ENCODE measurements around the gene RNASEL. TPM values are rescaled to one million over a fixed set of nuclear protein-coding genes. Genes with fewer than 3 reads are reported as not detected.

Gene RNASEL
- total and polyA plus RNA-seq, 2 of the 13 experiments (the other 11 are each of a cell fraction or from before 2014, with no cell fraction given) = 0.05 to 0.20 TPM

- intact Hi-C loops (cut with micrococcal nuclease; ENCODE audit: unreplicated experiment) (loop anchor here (1.0 kb wide), 2 partner anchors 181 to 205 kb away; no protein-coding TSS in a partner anchor), in situ Hi-C loops (cut with HindIII; ENCODE audit: extremely low pct_ligation_motif_present, low pct_unique_long_range_greater_than_20kb) (loop anchor here (5.0 kb wide), 1 partner anchor 186 kb away; the partner anchor contains the start of gene NPL)
- peak; percentile 79 for ATAC-seq
- no peaks in the 10 kb centered on the region for H3K4me1 ChIP-seq (ENCODE audit: insufficient read depth, low read length)
- WGBS (ENCODE audit: low lambda C conversion rate) = 18% methylated on average over 6 of the region's 6 CpGs
- no TSS peak for BruUV-seq (replicated peaks)
- no peak overlapping the region for H3K9ac ChIP-seq (ENCODE audit: insufficient read depth, low read depth, low read length)
- no peaks in the 10 kb centered on the region for H3K79me2 ChIP-seq (ENCODE audit: insufficient read depth, low read length)
- CTCF ChIA-PET (ENCODE audit: low intra/inter-chr PET ratio, low total read pairs) = interaction anchor here (1.3 to 2.5 kb wide), 4 partner anchors 182 to 517 kb away, joined by 3 to 44 read pairs (median 5); no protein-coding TSS in a partner anchor
- H4K20me1 ChIP-seq (ENCODE audit: insufficient read depth, low read length) = no peaks in the 10 kb centered on the region
- peak; percentile 88 for FAIRE-seq
- DNase-seq (ENCODE audit: low spot score) = peak; percentile 75
- POLR2A ChIA-PET = no interaction called here
- no peak overlapping the region for H3K27ac ChIP-seq (ENCODE audit: extremely low read length, insufficient read depth, low read length)
- H2AFZ ChIP-seq (ENCODE audit: low read length) = no peak overlapping the region
- H3K4me3 ChIP-seq (replicated peaks in 1 of 3; ENCODE audit: insufficient read depth in 1 of 3, low read depth in 2 of 3, low read length in 3 of 3) = no peak overlapping the region
- no peaks in the 10 kb centered on the region for H3K9me3 ChIP-seq (ENCODE audit: low read length)
- H3K36me3 ChIP-seq (replicated peaks in 1 of 2; ENCODE audit: control insufficient read depth in 1 of 2, insufficient read depth in 2 of 2, low read length in 2 of 2) = no peaks in the 10 kb centered on the region
- peaks cover 3 to 14% of the 10 kb centered on the region in 2 experiments; a peak in 3 of 5 replicates for H3K27me3 ChIP-seq (ENCODE audit: control insufficient read depth in 1 of 2, insufficient read depth in 2 of 2, low read length in 2 of 2)
- no peak overlapping the region for H3K4me2 ChIP-seq (ENCODE audit: low read depth, low read length)
- TF ChIP-seq, protein P1, sequence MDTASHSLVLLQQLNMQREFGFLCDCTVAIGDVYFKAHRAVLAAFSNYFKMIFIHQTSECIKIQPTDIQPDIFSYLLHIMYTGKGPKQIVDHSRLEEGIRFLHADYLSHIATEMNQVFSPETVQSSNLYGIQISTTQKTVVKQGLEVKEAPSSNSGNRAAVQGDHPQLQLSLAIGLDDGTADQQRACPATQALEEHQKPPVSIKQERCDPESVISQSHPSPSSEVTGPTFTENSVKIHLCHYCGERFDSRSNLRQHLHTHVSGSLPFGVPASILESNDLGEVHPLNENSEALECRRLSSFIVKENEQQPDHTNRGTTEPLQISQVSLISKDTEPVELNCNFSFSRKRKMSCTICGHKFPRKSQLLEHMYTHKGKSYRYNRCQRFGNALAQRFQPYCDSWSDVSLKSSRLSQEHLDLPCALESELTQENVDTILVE (CRISPR knock-in tag; IDR thresholded peaks at IDR 0.05) = no peak
- TF ChIP-seq TBX2 (CRISPR knock-in tag; IDR thresholded peaks at IDR 0.05; ENCODE audit: borderline replicate concordance) = no peak
- TF ChIP-seq ZNF615 (CRISPR knock-in tag; IDR thresholded peaks at IDR 0.05; ENCODE audit: borderline replicate concordance) = no peak
- TF ChIP-seq ZBTB26 (CRISPR knock-in tag; IDR thresholded peaks at IDR 0.05; ENCODE audit: borderline replicate concordance) = no peak
- no peak for TF ChIP-seq HNF4G (IDR thresholded peaks at IDR 0.05; ENCODE audit: borderline replicate concordance, low read depth, low read length)
- TF ChIP-seq HNF4G (CRISPR knock-in tag; IDR thresholded peaks at IDR 0.05; ENCODE audit: borderline replicate concordance, low read depth) = no peak
- TF ChIP-seq ZNF30 (CRISPR knock-in tag; IDR thresholded peaks at IDR 0.05) = no peak
- TF ChIP-seq, protein P2, sequence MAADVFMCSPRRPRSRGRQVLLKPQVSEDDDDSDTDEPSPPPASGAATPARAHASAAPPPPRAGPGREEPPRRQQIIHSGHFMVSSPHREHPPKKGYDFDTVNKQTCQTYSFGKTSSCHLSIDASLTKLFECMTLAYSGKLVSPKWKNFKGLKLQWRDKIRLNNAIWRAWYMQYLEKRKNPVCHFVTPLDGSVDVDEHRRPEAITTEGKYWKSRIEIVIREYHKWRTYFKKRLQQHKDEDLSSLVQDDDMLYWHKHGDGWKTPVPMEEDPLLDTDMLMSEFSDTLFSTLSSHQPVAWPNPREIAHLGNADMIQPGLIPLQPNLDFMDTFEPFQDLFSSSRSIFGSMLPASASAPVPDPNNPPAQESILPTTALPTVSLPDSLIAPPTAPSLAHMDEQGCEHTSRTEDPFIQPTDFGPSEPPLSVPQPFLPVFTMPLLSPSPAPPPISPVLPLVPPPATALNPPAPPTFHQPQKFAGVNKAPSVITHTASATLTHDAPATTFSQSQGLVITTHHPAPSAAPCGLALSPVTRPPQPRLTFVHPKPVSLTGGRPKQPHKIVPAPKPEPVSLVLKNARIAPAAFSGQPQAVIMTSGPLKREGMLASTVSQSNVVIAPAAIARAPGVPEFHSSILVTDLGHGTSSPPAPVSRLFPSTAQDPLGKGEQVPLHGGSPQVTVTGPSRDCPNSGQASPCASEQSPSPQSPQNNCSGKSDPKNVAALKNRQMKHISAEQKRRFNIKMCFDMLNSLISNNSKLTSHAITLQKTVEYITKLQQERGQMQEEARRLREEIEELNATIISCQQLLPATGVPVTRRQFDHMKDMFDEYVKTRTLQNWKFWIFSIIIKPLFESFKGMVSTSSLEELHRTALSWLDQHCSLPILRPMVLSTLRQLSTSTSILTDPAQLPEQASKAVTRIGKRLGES (CRISPR knock-in tag; IDR thresholded peaks at IDR 0.05; ENCODE audit: borderline replicate concordance) = no peak
- no peak for TF ChIP-seq ZNF530 (CRISPR knock-in tag; IDR thresholded peaks at IDR 0.05; ENCODE audit: low read depth)
- no peak for TF ChIP-seq HOXA3 (CRISPR knock-in tag; IDR thresholded peaks at IDR 0.05)
- no peak for TF ChIP-seq EEA1 (CRISPR knock-in tag; IDR thresholded peaks at IDR 0.05; ENCODE audit: borderline replicate concordance)
- TF ChIP-seq TAF1 (CRISPR knock-in tag; IDR thresholded peaks at IDR 0.05) = no peak
- no peak for TF ChIP-seq YY1 (IDR thresholded peaks at IDR 0.05; ENCODE audit: insufficient read depth, insufficient replicate concordance, low read depth, low read length)
- no peak for TF ChIP-seq SP4 (CRISPR knock-in tag; IDR thresholded peaks at IDR 0.05)
- 0 out of 2 replicates have a peak, but pooled peaks have one; percentile 28 for TF ChIP-seq GATAD2A (CRISPR knock-in tag; IDR thresholded peaks at IDR 0.05)
- no peak for TF ChIP-seq ZBTB38 (CRISPR knock-in tag; IDR thresholded peaks at IDR 0.05)
- TF ChIP-seq NR2F6 (IDR thresholded peaks at IDR 0.05) = no peak
- TF ChIP-seq NR2F6 (CRISPR knock-in tag; IDR thresholded peaks at IDR 0.05) = 0 out of 2 replicates have a peak, but pooled peaks have one; percentile 11
- TF ChIP-seq ZBTB8A (CRISPR knock-in tag; IDR thresholded peaks at IDR 0.05; ENCODE audit: borderline replicate concordance, low read depth) = no peak
- no peak for TF ChIP-seq RCOR2 (CRISPR knock-in tag; IDR thresholded peaks at IDR 0.05)
- TF ChIP-seq, protein P3, sequence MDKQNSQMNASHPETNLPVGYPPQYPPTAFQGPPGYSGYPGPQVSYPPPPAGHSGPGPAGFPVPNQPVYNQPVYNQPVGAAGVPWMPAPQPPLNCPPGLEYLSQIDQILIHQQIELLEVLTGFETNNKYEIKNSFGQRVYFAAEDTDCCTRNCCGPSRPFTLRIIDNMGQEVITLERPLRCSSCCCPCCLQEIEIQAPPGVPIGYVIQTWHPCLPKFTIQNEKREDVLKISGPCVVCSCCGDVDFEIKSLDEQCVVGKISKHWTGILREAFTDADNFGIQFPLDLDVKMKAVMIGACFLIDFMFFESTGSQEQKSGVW (CRISPR knock-in tag; IDR thresholded peaks at IDR 0.05; ENCODE audit: borderline replicate concordance) = no peak
- TF ChIP-seq SOX5 (CRISPR knock-in tag; IDR thresholded peaks at IDR 0.05; ENCODE audit: borderline replicate concordance) = no peak
These were observed 12.3 kb upstream of the RNASEL start for GRCh38 chr1:182601416-182601786.
